GM12878 (cell line): ENCODE data around the gene ARAP2. TPM values are rescaled to one million over a fixed set of nuclear protein-coding genes. Genes with fewer than 3 reads are reported as not detected.
A peak's percentile ranks its signal among the peaks of the same experiment; 100 is the strongest.

Experiments used
- BACH1 ChIP-seq: fragments of 450-650 bp; IDR thresholded peaks from 2 replicates; pipeline ENCODE4 v1.6.1; 2017; ENCODE audit warnings: mild to moderate bottlenecking, borderline replicate concordance
- CHD2 ChIP-seq: IDR thresholded peaks from 2 replicates; pipeline ENCODE4 v1.6.1; 2011; ENCODE audit warnings: low read depth, low read length, improper control_type of control experiment, borderline replicate concordance
- DPF2 ChIP-seq: fragments of 450-650 bp; IDR thresholded peaks from 2 replicates; pipeline ENCODE4 v1.6.1; 2017; ENCODE audit warnings: mild to moderate bottlenecking
- EED ChIP-seq: sonication (generic); IDR thresholded peaks from 2 replicates; pipeline ENCODE4 v1.6.1; 2016; ENCODE audit warnings: antibody characterized with exemption, low read depth
- EGR1 ChIP-seq, 2 experiments: IDR thresholded peaks; 1 replicate in 1 of 2; 2 replicates in 1 of 2; pipeline ENCODE4 v1.6.1; 2011 to 2012; ENCODE audit warnings: low read depth in 2 of 2, low read length in 2 of 2, borderline replicate concordance in 1 of 2, mild to moderate bottlenecking in 1 of 2, moderate library complexity in 1 of 2
- ETV6 ChIP-seq, 2 experiments: fragments of 450-650 bp in 1 of 2; IDR thresholded peaks in 1 of 2; conservative IDR thresholded peaks in 1 of 2; 2 replicates each; pipeline ENCODE4 v1.6.1; 2014; ENCODE audit warnings: antibody characterized with exemption in 1 of 2, borderline replicate concordance in 1 of 2, low read depth in 1 of 2, mild to moderate bottlenecking in 1 of 2, moderate library complexity in 1 of 2
- EZH2 ChIP-seq: IDR thresholded peaks from 2 replicates; pipeline ENCODE4 v1.6.1; 2012; ENCODE audit warnings: low read depth, mild to moderate bottlenecking, control low read depth, inconsistent platforms, low read length, borderline replicate concordance; ENCODE audit not compliant: control insufficient read depth
- FOS ChIP-seq: IDR thresholded peaks from 3 replicates; pipeline ENCODE4 v1.6.1; 2011; ENCODE audit warnings: borderline replicate concordance; ENCODE audit not compliant: insufficient read length; ENCODE audit errors: extremely low read depth
- FOXM1 ChIP-seq: IDR thresholded peaks from 2 replicates; pipeline ENCODE4 v1.6.1; 2012; ENCODE audit warnings: low read depth, mild to moderate bottlenecking, inconsistent platforms, low read length, moderate library complexity
- HDAC6 ChIP-seq: fragments of 200-600 bp; sonication (generic); IDR thresholded peaks from one replicate; pipeline ENCODE4 v1.8.0; 2017; ENCODE audit warnings: antibody characterized with exemption; ENCODE audit not compliant: unreplicated experiment
- JUNB ChIP-seq: IDR thresholded peaks from 2 replicates; pipeline ENCODE4 v1.6.1; 2016; ENCODE audit warnings: antibody characterized with exemption, mild to moderate bottlenecking
- NBN ChIP-seq: fragments of 450-650 bp; IDR thresholded peaks from 2 replicates; pipeline ENCODE4 v1.6.1; 2016
- PAX5 ChIP-seq: IDR thresholded peaks from 2 replicates; pipeline ENCODE4 v1.6.1; 2011; ENCODE audit warnings: low read depth, low read length, borderline replicate concordance
- PBX3 ChIP-seq: IDR thresholded peaks from 2 replicates; pipeline ENCODE4 v1.6.1; 2011; ENCODE audit warnings: mild to moderate bottlenecking, low read depth, low read length, moderate library complexity; ENCODE audit not compliant: insufficient replicate concordance
- RB1 ChIP-seq: fragments of 450-650 bp; formaldehyde crosslinking; IDR thresholded peaks from 2 replicates; pipeline ENCODE4 v1.6.1; 2017; ENCODE audit warnings: mild to moderate bottlenecking, borderline replicate concordance
- SIX5 ChIP-seq: IDR thresholded peaks from 2 replicates; pipeline ENCODE4 v1.6.1; 2011; ENCODE audit warnings: mild to moderate bottlenecking, low read depth, low read length, moderate library complexity; ENCODE audit not compliant: severe bottlenecking
- SMAD5 ChIP-seq: IDR thresholded peaks from 2 replicates; pipeline ENCODE4 v1.6.1; 2016; ENCODE audit warnings: antibody characterized with exemption, low read depth
- SREBF2 ChIP-seq: IDR thresholded peaks from 2 replicates; pipeline ENCODE4 v1.6.1; 2012; ENCODE audit warnings: mild to moderate bottlenecking, low read length
- SRF ChIP-seq, 2 experiments: IDR thresholded peaks; 2 replicates each; pipeline ENCODE4 v1.6.1; 2011; ENCODE audit warnings: low read depth in 2 of 2, low read length in 2 of 2, mild to moderate bottlenecking in 1 of 2, moderate library complexity in 1 of 2
- STAT3 ChIP-seq: IDR thresholded peaks from 2 replicates; pipeline ENCODE4 v1.6.1; 2011; ENCODE audit warnings: low read depth, low read length, improper control_type of control experiment
- ZNF24 ChIP-seq: fragments of 450-650 bp; IDR thresholded peaks from 2 replicates; pipeline ENCODE4 v1.6.1; 2017; ENCODE audit warnings: antibody characterized with exemption, mild to moderate bottlenecking
- ZNF622 ChIP-seq: fragments of 450-650 bp; IDR thresholded peaks from 2 replicates; pipeline ENCODE4 v1.6.1; 2017; ENCODE audit warnings: mild to moderate bottlenecking, inconsistent platforms
- polyA plus RNA-seq, 11 experiments: library from polyadenylated mRNA; depleted of rRNA in 4 of 11; unstranded in 6 of 11; stranded (reverse) in 5 of 11; fragments of >200 nt; fragmentation: Nextera tagmentation in 4 of 11; fragmentation: Illumina TruSeq in 1 of 11; extraction: Ambion mirVana in 4 of 11; extraction: Trizol in 1 of 11; gene quantifications; 1 replicate in 1 of 11; 2 replicates in 10 of 11; pipeline versions ENCODE4 v1.2.1 to v1.2.3, GENCODE V29; 2011 to 2016; ENCODE audit warnings: inconsistent platforms in 2 of 11, missing spikeins in 2 of 11, low read depth in 1 of 11
- total RNA-seq, 4 experiments: library from RNA; depleted of rRNA in 3 of 4; stranded (reverse); fragments of >200 nt in 3 of 4; fragmentation: Illumina TruSeq in 1 of 4; extraction: Trizol in 1 of 4; gene quantifications; 2 replicates each; pipeline versions ENCODE4 v1.2.1 to v1.2.3, GENCODE V29; 2013 to 2021
- TF ChIP-seq, protein P1 (sequence below): fragments of 450-650 bp; IDR thresholded peaks from 2 replicates; pipeline ENCODE4 v1.6.1; 2018; ENCODE audit warnings: borderline replicate concordance, mild to moderate bottlenecking; ENCODE audit not compliant: partially characterized antibody
- TF ChIP-seq, protein P2 (sequence below): fragments of 450-650 bp; IDR thresholded peaks from 2 replicates; pipeline ENCODE4 v1.6.1; 2018; ENCODE audit warnings: mild to moderate bottlenecking, low read depth, moderate library complexity; ENCODE audit not compliant: partially characterized antibody

The ARAP2 gene
- total and polyA plus RNA-seq, 10 of the 15 experiments (the other 5 are each of a cell fraction or from before 2014, with no cell fraction given) = 5.4 to 36.1 (median 12.2) TPM

DNA sequence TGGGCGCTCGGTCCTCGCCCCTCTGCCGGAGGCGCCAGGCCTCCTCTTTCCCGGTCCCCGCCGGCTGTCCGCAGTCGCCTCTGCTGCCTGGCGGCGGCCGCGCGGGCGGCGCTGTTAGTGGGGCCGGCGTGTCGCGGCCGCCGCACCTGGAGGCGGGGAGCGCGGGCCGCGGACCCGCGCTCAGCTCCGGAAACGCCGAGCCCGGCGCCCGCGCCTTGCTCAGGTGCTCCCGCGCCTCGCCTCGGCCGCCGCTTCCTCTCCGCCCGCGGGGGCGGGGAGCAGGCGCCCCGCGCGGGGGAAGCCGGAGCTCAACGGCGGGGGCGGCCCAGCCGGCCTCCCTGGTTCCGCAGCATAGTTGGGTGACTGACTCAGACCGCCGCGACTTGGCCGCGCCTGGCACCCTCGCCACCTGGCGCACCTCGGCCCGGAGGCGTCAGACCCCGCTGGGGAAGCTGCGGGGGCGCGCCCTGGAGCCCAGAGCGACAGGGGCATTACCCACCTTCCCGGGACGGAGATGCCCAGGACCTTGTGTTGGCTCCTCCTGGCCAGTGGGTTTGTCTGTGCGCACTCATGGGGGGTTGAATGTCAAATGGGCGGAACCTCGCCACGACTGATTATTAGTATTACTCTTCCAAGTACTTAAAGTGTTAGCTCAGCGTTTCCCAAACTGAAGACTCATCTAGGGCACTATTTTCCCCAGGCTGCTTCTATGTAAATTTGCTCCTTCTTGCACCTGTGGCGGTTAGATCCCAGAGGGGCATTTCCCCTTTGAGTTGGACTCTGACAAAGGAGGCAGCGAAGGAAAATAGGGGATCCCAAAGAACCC lies at the start of gene ARAP2 (continued):
- TF ChIP-seq SREBF2 (no peak), RB1 (0 out of 2 replicates have a peak, but pooled peaks have one; percentile 83), PBX3 (no peak), BACH1 (peak; percentile 82), SMAD5 (0 out of 2 replicates have a peak, but pooled peaks have one; percentile 29), NBN (no peak), JUNB (no peak), EZH2 (no peak), EGR1 (IDR thresholded peaks at IDR 0.05; ENCODE audit: borderline replicate concordance in 1 of 2, low read depth in 2 of 2, low read length in 2 of 2) (peak in 1 of 2 experiments; percentile 98; a peak in 2 of 3 replicates), FOS (no peak), ETV6 (conservative IDR thresholded peaks at IDR 0.05 in 1 of 2, IDR thresholded peaks at IDR 0.05 in 1 of 2; ENCODE audit: borderline replicate concordance in 1 of 2, low read depth in 1 of 2) (no peak; a peak in 1 of 4 replicates), ZNF622 (no peak), ZNF24 (peak; percentile 37; the same call in 1 of the 2 replicates), DPF2 (peak; percentile 95), SRF (IDR thresholded peaks at IDR 0.05; ENCODE audit: low read depth in 2 of 2, low read length in 2 of 2) (0 out of 4 replicates have a peak, but pooled peaks of 1 of the 2 experiments have one; percentile 5), SIX5 (no peak), STAT3 (no peak), CHD2 (no peak), HDAC6 (no peak), PAX5 (no peak), FOXM1 (0 out of 2 replicates have a peak, but pooled peaks have one; percentile 34), EED (no peak)
- TF ChIP-seq, protein P1, sequence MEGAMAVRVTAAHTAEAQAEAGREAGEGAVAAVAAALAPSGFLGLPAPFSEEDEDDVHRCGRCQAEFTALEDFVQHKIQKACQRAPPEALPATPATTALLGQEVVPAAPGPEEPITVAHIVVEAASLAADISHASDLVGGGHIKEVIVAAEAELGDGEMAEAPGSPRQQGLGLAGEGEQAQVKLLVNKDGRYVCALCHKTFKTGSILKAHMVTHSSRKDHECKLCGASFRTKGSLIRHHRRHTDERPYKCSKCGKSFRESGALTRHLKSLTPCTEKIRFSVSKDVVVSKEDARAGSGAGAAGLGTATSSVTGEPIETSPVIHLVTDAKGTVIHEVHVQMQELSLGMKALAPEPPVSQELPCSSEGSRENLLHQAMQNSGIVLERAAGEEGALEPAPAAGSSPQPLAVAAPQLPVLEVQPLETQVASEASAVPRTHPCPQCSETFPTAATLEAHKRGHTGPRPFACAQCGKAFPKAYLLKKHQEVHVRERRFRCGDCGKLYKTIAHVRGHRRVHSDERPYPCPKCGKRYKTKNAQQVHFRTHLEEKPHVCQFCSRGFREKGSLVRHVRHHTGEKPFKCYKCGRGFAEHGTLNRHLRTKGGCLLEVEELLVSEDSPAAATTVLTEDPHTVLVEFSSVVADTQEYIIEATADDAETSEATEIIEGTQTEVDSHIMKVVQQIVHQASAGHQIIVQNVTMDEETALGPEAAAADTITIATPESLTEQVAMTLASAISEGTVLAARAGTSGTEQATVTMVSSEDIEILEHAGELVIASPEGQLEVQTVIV = no peak
- TF ChIP-seq, protein P2, sequence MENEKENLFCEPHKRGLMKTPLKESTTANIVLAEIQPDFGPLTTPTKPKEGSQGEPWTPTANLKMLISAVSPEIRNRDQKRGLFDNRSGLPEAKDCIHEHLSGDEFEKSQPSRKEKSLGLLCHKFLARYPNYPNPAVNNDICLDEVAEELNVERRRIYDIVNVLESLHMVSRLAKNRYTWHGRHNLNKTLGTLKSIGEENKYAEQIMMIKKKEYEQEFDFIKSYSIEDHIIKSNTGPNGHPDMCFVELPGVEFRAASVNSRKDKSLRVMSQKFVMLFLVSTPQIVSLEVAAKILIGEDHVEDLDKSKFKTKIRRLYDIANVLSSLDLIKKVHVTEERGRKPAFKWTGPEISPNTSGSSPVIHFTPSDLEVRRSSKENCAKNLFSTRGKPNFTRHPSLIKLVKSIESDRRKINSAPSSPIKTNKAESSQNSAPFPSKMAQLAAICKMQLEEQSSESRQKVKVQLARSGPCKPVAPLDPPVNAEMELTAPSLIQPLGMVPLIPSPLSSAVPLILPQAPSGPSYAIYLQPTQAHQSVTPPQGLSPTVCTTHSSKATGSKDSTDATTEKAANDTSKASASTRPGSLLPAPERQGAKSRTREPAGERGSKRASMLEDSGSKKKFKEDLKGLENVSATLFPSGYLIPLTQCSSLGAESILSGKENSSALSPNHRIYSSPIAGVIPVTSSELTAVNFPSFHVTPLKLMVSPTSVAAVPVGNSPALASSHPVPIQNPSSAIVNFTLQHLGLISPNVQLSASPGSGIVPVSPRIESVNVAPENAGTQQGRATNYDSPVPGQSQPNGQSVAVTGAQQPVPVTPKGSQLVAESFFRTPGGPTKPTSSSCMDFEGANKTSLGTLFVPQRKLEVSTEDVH = no peak
